SK-N-MC (cell line): ENCODE measurements around the gene AKR7A3.
A peak's percentile ranks its signal among the peaks of the same experiment; 100 is the strongest.
"Not testable (repeated sequence)": the region's sequence is repeated elsewhere in the genome, so short reads cannot be mapped to it uniquely, and the experiment has no call there.

Source experiments
- DNase-seq: peaks from one replicate; pipeline ENCODE4 v3.0.0-alpha.2; 2011; ENCODE audit warnings: low read depth, low spot score
- H3K27ac ChIP-seq: fragments of 200-600 bp; sonication (generic); 2 replicates; pipeline ENCODE4 v1.5.1; 2016; ENCODE audit warnings: mixed run types
- H3K36me3 ChIP-seq: fragments of 200-600 bp; sonication (generic); 2 replicates; pipeline ENCODE4 v1.6.1; 2017; ENCODE audit warnings: antibody characterized with exemption, low read length, mixed read lengths; ENCODE audit not compliant: insufficient read depth
- H3K4me3 ChIP-seq: fragments of 200-600 bp; sonication (generic); 2 replicates; pipeline ENCODE4 v1.5.1; 2016
- H3K9ac ChIP-seq: fragments of 200-600 bp; sonication (generic); 2 replicates; pipeline ENCODE4 v1.8.0; 2017; ENCODE audit warnings: mixed run types, mixed read lengths; ENCODE audit not compliant: insufficient read length
- H3K9me3 ChIP-seq: fragments of 200-600 bp; sonication (generic); 2 replicates; pipeline ENCODE4 v1.6.1; 2017; ENCODE audit warnings: low read depth, mild to moderate bottlenecking, antibody characterized with exemption, low read length, moderate library complexity, mixed read lengths
- EZH2 ChIP-seq: fragments of 200-600 bp; sonication (generic); IDR thresholded peaks from one replicate; pipeline ENCODE4 v1.6.1; 2017; ENCODE audit warnings: antibody characterized with exemption
- FOXP2 ChIP-seq: optimal IDR thresholded peaks from 2 replicates; pipeline ENCODE3; 2011; ENCODE audit warnings: mild to moderate bottlenecking, moderate library complexity; ENCODE audit not compliant: insufficient read depth; ENCODE audit errors: extremely low read length, control extremely low read depth
- POLR2AphosphoS5 ChIP-seq: IDR thresholded peaks from 2 replicates; pipeline ENCODE4 v1.6.1; 2012; ENCODE audit warnings: mild to moderate bottlenecking, low read depth, low read length, borderline replicate concordance

AKR7A3 gene

DNA sequence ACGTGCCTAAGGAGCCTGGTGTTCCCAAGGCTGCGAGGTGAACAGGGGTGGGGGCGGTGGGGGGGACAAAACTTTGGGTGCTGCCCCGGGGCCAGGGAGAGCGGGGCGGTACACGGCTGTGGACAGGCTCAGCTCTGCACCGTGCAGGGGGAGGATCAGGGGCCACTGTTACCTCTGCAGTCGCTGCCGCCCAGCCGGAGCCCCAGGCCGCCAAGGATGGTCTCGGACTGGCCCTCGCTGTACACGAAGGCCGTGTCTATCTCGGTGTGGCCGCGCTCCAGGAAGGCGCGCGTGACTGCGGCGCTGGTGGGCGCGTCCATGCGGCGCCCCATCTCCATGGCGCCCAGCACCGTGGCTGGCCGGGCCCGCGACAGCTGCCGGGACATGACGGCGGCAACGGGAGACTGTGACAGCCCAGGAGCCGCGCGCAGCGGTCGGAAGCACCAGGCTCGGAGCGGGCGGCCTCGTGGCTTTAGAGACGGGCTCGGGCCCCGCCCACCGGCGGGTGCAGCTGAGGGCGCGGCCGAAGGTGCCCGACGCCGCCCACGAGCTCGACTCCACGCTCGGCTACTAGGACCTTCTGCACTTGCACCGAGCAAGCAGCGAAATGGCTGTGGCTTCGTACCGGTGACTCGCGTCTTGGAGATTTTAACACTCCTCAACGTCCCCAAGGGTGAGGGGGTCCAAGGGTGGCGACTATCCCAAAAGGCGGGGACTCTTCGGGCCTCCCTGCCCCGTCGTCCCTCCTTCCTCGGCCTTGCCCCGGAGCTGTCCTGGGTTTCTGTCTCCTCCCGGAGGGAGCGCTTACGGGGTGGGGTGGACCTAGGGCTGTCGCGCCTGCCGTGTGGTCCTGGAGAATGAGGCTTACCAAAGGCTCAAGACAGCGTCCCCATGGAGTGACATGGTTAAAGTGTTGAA is at the start of gene AKR7A3:
Gene AKR7A3, minus strand, starts transcription at position 447 of the 918 bp plus-strand sequence. Its CDS starts 61 bp downstream, at position 386.
- not testable (repeated sequence) for H3K4me3 ChIP-seq, H3K9ac ChIP-seq, H3K36me3 ChIP-seq, DNase-seq, H3K27ac ChIP-seq, H3K9me3 ChIP-seq

DNA sequence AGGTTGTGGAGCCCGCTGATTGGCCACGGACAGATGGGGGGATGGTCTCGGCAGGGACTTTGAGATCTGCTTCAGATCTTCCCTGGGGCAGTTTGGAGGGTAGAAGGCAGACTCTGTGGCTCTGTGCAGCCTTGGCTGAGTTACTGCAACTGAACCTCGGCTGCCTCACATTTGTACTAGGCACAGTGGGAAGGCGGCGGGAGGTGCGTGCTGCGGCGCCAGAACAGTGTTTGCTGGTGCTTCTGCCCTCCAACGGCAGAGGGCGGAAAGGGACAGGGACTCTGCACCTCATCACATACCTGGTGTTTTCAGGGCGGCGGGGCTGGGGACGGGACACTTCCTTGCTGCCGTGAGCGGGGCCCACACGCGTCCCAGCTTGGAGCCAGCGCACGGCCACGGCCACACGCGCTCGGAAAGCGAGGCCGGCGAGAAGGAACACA is 49.8 kb upstream of the AKR7A3 start:
- no peaks in the 10 kb centered on the region; the same call in 1 of the 2 replicates for H3K36me3 ChIP-seq
- H3K27ac ChIP-seq: peak overlapping the region; percentile 90
- H3K4me3 ChIP-seq: peak overlapping the region; percentile 25; the same call in 1 of the 2 replicates
- TF ChIP-seq FOXP2: peak; percentile 19
- no peak for TF ChIP-seq EZH2
- peak; percentile 51 for TF ChIP-seq POLR2AphosphoS5
- peak; percentile 83 for DNase-seq
- H3K9me3 ChIP-seq: no peaks in the 10 kb centered on the region
- H3K9ac ChIP-seq: peak overlapping the region; percentile 57

DNA sequence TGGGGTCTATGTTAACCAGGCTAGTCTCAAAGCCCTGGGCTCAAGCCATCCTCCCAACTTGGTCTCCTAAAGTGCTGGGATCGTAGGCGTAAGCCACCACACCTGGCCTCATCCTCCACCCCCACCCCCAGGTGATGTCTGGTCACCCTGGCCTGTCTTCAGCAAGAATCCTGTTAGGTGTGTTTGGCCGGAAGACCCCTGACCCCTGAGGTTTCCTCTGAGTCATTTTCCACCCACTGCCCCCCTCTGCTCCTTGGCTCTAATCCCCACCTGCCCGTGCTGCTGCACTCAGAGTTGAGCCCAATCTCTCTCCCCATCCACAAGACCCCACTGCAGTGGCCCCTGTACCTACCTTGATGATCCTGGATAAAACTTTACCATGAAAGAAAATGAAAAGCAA is 48.7 kb upstream of the AKR7A3 start:
- DNase-seq: no peak
- H3K27ac ChIP-seq: peak overlapping the region; percentile 90
- H3K9ac ChIP-seq: peak overlapping the region; percentile 37
- TF ChIP-seq FOXP2 (no peak), EZH2 (no peak), POLR2AphosphoS5 (no peak)
- 0 out of 2 replicates have a peak overlapping the region, but pooled peaks have one; percentile 25 for H3K4me3 ChIP-seq
- no peaks in the 10 kb centered on the region; the same call in 1 of the 2 replicates for H3K36me3 ChIP-seq
- no peaks in the 10 kb centered on the region for H3K9me3 ChIP-seq

DNA sequence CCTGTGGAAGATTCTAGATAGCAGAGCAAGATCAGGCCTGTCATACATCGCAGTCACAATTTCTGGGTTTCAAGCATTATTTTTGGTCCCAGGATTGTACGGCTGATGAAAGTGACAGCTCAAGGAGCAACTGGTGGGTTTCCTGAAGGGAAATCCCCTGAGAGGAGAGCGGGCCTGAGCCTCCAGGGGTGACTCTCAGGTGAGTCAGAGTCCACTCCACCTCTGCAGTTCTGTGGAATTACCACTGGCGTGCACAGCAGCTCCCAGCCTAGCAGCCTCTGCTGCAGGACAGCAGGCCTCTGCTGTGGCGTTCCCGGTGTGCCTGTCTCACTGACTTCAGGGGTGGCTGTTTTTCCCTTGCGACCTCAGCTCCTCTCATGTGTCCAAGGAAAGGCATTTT is 48.0 kb upstream of the AKR7A3 start:
- Histone ChIP-seq H3K27ac (peak overlapping the region; percentile 90), H3K9ac (no peak overlapping the region), H3K36me3 (no peaks in the 10 kb centered on the region), H3K4me3 (no peak overlapping the region), H3K9me3 (no peaks in the 10 kb centered on the region)
- DNase-seq: no peak
- TF ChIP-seq EZH2 (no peak), POLR2AphosphoS5 (no peak), FOXP2 (no peak)

DNA sequence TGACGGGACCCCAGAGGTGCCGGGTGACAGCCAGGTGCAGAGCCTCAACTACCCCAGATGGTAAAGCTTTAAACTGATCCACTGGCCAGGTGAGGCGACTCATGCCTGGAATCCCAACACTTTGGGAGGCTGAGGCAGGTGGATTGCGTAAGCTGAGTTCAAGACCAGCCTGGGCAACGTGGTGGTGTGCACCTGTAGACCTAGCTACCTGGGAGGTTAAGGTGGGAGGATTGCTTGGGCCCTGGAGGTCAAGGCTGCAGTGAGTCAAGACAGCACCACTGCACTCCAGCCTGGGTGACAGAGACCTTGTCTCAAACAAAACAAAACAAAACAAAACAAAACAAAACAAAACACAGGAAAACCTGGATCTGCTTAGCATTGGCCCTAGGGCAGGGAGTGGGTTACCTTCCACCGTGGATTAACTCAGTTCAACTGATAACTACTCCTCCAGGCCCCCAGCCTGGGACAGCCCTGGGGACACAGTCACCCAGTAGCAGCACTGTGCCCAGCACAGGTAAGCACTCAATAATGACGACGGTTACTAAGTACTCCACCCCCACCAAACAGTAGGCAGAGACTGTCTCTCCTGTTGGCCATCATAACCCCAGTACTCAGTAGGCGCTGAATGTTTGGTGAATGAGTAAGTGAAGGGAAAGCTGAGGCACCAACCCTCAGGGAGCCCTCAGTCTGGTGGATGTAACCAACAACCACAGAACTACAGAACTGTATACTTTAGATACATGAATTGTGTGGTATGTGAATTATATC is 45.2 kb upstream of the AKR7A3 start:
- no peak for TF ChIP-seq POLR2AphosphoS5
- no peak for TF ChIP-seq EZH2
- no peak for TF ChIP-seq FOXP2
- H3K4me3 ChIP-seq: no peak overlapping the region
- no peak overlapping the region for H3K9ac ChIP-seq
- no peaks in the 10 kb centered on the region for H3K36me3 ChIP-seq
- H3K9me3 ChIP-seq: no peaks in the 10 kb centered on the region
- DNase-seq: no peak
- no peak overlapping the region for H3K27ac ChIP-seq

DNA sequence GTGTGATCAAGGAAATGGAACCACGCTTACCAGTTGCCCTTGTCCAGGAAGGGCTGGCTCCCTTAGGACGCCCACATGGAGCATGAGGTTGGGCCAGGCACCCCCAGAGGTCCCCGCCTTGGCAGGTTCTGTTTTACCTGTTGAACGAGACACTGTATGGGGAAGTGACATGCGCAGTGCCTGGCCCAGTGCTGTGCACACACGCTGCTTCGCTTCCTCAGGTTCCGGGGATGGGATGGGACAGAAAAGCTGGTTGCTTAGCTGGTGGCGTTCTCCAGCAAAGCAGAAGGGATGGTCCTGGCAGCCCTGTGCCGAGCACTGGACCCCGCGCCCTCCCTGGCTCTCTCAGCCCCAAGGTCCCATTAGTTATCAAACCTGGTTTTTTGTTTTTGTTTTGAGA is 44.3 kb upstream of the AKR7A3 start:
- H3K27ac ChIP-seq: no peak overlapping the region
- no peak overlapping the region for H3K4me3 ChIP-seq
- no peak overlapping the region for H3K9ac ChIP-seq
- no peak for DNase-seq
- no peaks in the 10 kb centered on the region for H3K36me3 ChIP-seq
- no peaks in the 10 kb centered on the region for H3K9me3 ChIP-seq
- TF ChIP-seq POLR2AphosphoS5: no peak
- no peak for TF ChIP-seq EZH2
- TF ChIP-seq FOXP2: no peak

DNA sequence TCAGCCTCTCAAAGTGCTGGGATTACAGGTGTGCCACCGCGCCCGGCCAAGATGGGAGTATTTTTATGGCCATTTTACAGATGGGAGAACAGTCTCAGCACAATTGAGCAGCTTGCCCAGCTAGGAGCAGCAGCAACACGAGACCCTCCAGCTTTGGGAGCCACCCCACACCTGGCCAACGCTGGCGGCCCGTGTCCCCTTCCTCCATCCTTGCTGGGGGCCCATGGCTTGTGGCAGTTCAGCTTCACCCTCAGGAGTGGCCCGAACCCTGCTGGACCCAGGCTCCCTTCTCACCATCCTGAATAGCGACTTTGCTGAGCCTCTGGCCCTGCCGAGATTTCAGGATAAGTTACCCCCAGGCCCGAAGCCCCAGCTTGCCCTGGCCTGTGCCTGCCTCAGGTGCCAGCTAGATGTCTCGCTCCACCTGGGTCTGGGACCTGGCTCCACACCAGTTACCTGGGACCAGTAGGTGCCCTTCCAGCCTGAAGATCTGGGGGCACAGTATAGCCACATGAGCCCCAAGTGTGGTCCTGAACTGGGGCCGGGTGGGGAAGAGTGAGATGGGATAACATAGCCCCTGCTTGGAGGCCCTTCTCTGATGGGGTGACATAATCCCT is 42.8 kb upstream of the AKR7A3 start:
- Histone ChIP-seq H3K27ac (no peak overlapping the region), H3K9me3 (no peaks in the 10 kb centered on the region), H3K9ac (no peak overlapping the region), H3K4me3 (no peak overlapping the region), H3K36me3 (no peaks in the 10 kb centered on the region)
- no peak for DNase-seq
- TF ChIP-seq POLR2AphosphoS5 (no peak), EZH2 (no peak), FOXP2 (no peak)
